GM23248 (cell line): ENCODE data around the gene APMAP. TPM values are rescaled to one million over a fixed set of nuclear protein-coding genes. Genes with fewer than 3 reads are reported as not detected.

Source experiments
- DNase-seq: peaks from one replicate; pipeline ENCODE4 v3.0.0-alpha.2; 2015
- H2AFZ ChIP-seq: fragments of 200-600 bp; sonication (generic); 2 replicates; pipeline ENCODE4 v1.6.1; 2016; ENCODE audit warnings: antibody characterized with exemption
- H3F3A ChIP-seq: fragments of 200-600 bp; sonication (generic); 2 replicates; pipeline ENCODE4 v1.6.1; 2016; ENCODE audit warnings: mild to moderate bottlenecking, antibody characterized with exemption, mixed run types; ENCODE audit not compliant: insufficient read depth
- H3K27ac ChIP-seq: fragments of 200-600 bp; sonication (generic); 2 replicates; pipeline ENCODE4 v1.5.1; 2016; ENCODE audit warnings: mild to moderate bottlenecking
- H3K27me3 ChIP-seq: fragments of 200-600 bp; sonication (generic); replicated peaks from 2 replicates; pipeline ENCODE4 v1.6.1; 2016; ENCODE audit warnings: mild to moderate bottlenecking; ENCODE audit not compliant: insufficient read depth
- H3K36me3 ChIP-seq: fragments of 200-600 bp; sonication (generic); 2 replicates; pipeline ENCODE4 v1.6.1; 2016; ENCODE audit warnings: low read depth, mild to moderate bottlenecking
- H3K4me1 ChIP-seq: fragments of 200-600 bp; sonication (generic); 2 replicates; pipeline ENCODE4 v1.6.1; 2016; ENCODE audit warnings: mild to moderate bottlenecking; ENCODE audit not compliant: insufficient read depth
- H3K4me2 ChIP-seq: fragments of 200-600 bp; sonication (generic); one replicate; pipeline ENCODE4 v1.6.1; 2016; ENCODE audit warnings: mild to moderate bottlenecking; ENCODE audit not compliant: unreplicated experiment
- H3K4me3 ChIP-seq: fragments of 200-600 bp; sonication (generic); 2 replicates; pipeline ENCODE4 v1.5.1; 2016; ENCODE audit warnings: mild to moderate bottlenecking
- H3K79me2 ChIP-seq: fragments of 200-600 bp; sonication (generic); 2 replicates; pipeline ENCODE4 v1.6.1; 2016; ENCODE audit warnings: mild to moderate bottlenecking; ENCODE audit not compliant: insufficient read depth
- H3K9ac ChIP-seq: fragments of 200-600 bp; sonication (generic); 2 replicates; pipeline ENCODE4 v1.6.1; 2016; ENCODE audit warnings: mild to moderate bottlenecking
- H3K9me2 ChIP-seq: fragments of 200-600 bp; sonication (generic); 2 replicates; pipeline ENCODE4 v1.6.1; 2016; ENCODE audit warnings: mixed run types, mild to moderate bottlenecking, moderate library complexity; ENCODE audit not compliant: insufficient read depth
- H3K9me3 ChIP-seq: fragments of 200-600 bp; sonication (generic); one replicate; pipeline ENCODE4 v1.6.1; 2017; ENCODE audit warnings: low read depth
- H4K20me1 ChIP-seq: fragments of 200-600 bp; sonication (generic); 2 replicates; pipeline ENCODE4 v1.6.0; 2016; ENCODE audit not compliant: insufficient read depth
- EZH2 ChIP-seq: fragments of 200-600 bp; sonication (generic); IDR thresholded peaks from 2 replicates; pipeline ENCODE4 v1.6.1; 2018; ENCODE audit warnings: antibody characterized with exemption, mild to moderate bottlenecking; ENCODE audit not compliant: insufficient read depth, poor library complexity, severe bottlenecking
- EZH2phosphoT487 ChIP-seq: fragments of 200-600 bp; sonication (generic); IDR thresholded peaks from 2 replicates; pipeline ENCODE4 v1.6.1; 2018; ENCODE audit warnings: antibody characterized with exemption, moderate library complexity, mild to moderate bottlenecking, low read depth; ENCODE audit not compliant: insufficient read depth
- WGBS, 2 experiments: methylation state at CpG; one replicate each; pipeline ENCODE4 v1.1.6; 2015 to 2017; ENCODE audit warnings: low lambda C conversion rate in 2 of 2, low coverage in 1 of 2; ENCODE audit errors: missing lambda C conversion rate in 2 of 2; 5-methylcytosine and 5-hydroxymethylcytosine counted together
- in situ Hi-C: fragments of 300-500 bp; cut with MboI; formaldehyde crosslinking; loops from 2 replicates; pipeline ENCODE4 v1.15.0; 2020
- polyA plus RNA-seq: library from polyadenylated mRNA; unstranded; fragments of >200 nt; fragmentation: Nextera tagmentation; extraction: Ambion mirVana; gene quantifications from 2 replicates; pipeline ENCODE4 v1.2.1, GENCODE V29; 2016
- total RNA-seq: library from RNA; depleted of rRNA; stranded (reverse); fragments of >200 nt; shearing (Covaris generic); gene quantifications from 2 replicates; pipeline ENCODE4 v1.2.3, GENCODE V29; 2014

APMAP gene
- total and polyA plus RNA-seq, 2 experiments from 2014 or later = 109 to 123 TPM

DNA sequence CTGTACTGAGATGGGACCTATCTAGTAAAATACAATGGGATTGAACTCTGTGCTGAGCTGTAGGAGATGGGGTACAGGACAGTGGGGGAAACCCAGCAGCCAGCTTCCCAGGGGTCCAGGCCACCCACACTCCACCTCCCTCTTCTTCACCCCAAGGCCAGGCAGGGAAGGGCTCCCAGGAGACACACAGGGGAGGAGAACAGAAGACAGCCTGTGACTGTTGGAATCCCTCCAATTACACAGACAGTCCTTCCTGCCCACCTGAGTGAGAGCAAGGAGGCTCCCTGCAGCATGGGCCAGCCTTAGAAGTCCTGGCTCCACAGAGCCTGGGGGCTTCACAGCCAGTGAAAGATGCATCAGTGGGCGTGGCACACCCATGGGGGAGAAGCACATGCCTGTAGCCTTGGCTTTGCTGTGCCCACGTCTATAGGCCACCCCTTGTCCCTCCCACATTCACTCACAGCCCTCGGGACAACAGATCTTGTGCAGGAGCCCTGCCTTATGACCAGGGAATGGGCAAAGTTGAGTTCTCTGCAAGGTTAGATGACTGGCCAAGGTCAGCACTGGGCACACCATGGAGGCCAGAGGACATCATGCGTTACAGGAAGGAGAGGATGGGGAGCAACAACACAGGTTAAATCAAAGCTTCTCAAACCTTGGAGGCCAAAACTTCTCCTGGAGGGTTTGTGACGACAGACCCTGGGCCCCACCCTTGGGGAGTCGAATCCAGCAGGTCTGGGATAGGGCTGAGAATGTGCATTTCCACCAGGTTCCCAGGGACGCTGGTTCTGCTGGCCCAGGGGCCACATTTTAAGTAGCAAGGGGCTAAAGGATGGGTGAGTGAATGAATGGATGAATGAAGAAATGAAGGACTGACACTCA is 55.8 kb downstream of the APMAP start:
- Histone ChIP-seq H3K9ac (no peak overlapping the region), H2AFZ (no peak overlapping the region), H3K4me3 (no peak overlapping the region), H3K36me3 (no peaks in the 10 kb centered on the region), H3K4me2 (no peak overlapping the region), H3K79me2 (no peaks in the 10 kb centered on the region), H3K9me2 (no peaks in the 10 kb centered on the region), H3F3A (no peaks in the 10 kb centered on the region), H3K27me3 (no peaks in the 10 kb centered on the region), H3K9me3 (no peaks in the 10 kb centered on the region), H4K20me1 (no peaks in the 10 kb centered on the region), H3K27ac (no peak overlapping the region), H3K4me1 (no peaks in the 10 kb centered on the region)
- WGBS, 2 experiments = 41 to 44% methylated on average over 7 of the region's 7 CpGs
- TF ChIP-seq EZH2phosphoT487 (no peak), EZH2 (no peak)
- in situ Hi-C loops = no loop called here
- no peak for DNase-seq

DNA sequence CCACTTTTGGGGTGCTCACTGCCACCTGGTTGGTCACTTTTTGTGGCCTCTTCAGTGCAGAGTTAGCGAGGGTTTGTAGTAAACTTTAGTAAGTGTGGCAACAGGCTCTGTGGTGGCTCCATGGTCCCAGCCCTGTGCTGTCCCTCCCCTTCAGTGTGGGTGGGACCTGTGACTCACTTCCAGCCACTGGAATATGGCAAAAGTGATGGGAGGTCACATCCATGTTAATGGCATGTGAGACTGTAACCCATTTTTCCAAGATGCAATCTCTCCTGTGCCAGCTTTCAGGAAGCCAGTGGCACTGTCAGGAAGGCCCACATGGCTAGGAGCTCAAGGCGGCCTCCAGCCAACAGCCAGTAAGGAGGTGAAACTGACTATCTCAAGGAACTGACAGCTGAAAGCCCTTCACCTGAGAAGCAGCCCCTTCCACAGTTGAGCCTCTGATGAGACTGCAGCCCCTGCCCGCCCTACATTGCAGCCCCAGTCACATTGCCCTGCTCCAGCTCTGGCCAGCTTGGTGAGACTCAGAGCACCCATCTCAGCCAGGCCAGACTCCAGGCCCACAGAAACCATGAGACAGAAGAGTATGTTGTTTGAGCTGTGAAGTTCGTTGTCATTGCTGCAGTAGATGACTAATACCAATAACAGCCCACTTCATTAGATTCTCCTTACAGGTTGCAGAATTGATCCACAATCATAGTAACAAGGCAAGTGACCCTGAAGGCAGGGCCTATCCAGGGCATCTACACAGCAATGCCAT is 56.6 kb downstream of the APMAP start:
- in situ Hi-C loops = no loop called here
- no peaks in the 10 kb centered on the region for H3K9me2 ChIP-seq
- no peaks in the 10 kb centered on the region for H3K79me2 ChIP-seq
- WGBS, 2 experiments = 60 to 61% methylated on average over 4 of the region's 4 CpGs
- H3F3A ChIP-seq = no peaks in the 10 kb centered on the region
- no peak for DNase-seq
- H3K9ac ChIP-seq = no peak overlapping the region
- TF ChIP-seq EZH2 = no peak
- TF ChIP-seq EZH2phosphoT487 = no peak
- no peaks in the 10 kb centered on the region for H3K4me1 ChIP-seq
- H3K4me3 ChIP-seq = no peak overlapping the region
- no peaks in the 10 kb centered on the region for H3K27me3 ChIP-seq
- no peak overlapping the region for H2AFZ ChIP-seq
- no peaks in the 10 kb centered on the region for H3K36me3 ChIP-seq
- no peak overlapping the region for H3K4me2 ChIP-seq
- H3K27ac ChIP-seq = no peak overlapping the region
- no peaks in the 10 kb centered on the region for H4K20me1 ChIP-seq
- no peaks in the 10 kb centered on the region for H3K9me3 ChIP-seq

DNA sequence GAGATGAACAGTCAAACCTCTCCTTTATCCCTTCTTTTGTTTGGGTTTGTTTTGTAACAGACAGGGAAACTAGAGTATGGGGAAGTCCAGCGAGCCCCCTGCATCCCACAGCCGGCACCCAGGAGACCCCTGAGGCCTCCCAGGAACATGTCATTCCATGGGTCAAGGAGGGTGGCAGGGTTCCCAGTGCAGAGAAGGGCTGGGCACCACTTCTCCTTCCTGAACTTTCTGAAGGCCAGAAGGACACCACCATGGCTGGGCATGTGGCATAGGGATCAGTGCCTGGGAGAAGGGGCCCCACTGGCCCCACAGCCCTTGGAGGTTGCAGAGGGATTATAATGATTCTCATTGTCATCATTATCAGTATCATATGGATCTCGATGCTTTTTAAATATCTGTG is 57.4 kb downstream of the APMAP start:
- H3K4me2 ChIP-seq = no peak overlapping the region
- no peaks in the 10 kb centered on the region for H4K20me1 ChIP-seq
- in situ Hi-C loops = no loop called here
- H3K36me3 ChIP-seq = no peaks in the 10 kb centered on the region
- TF ChIP-seq EZH2 (no peak), EZH2phosphoT487 (no peak)
- H3K9me2 ChIP-seq = no peaks in the 10 kb centered on the region
- no peak overlapping the region for H2AFZ ChIP-seq
- H3K4me3 ChIP-seq = no peak overlapping the region
- no peaks in the 10 kb centered on the region for H3F3A ChIP-seq
- DNase-seq = no peak
- no peak overlapping the region for H3K27ac ChIP-seq
- no peaks in the 10 kb centered on the region for H3K9me3 ChIP-seq
- H3K79me2 ChIP-seq = no peaks in the 10 kb centered on the region
- H3K9ac ChIP-seq = no peak overlapping the region
- H3K27me3 ChIP-seq = no peaks in the 10 kb centered on the region
- H3K4me1 ChIP-seq = no peaks in the 10 kb centered on the region
- WGBS, 2 experiments = 31 to 43% methylated on average over 3 of the region's 3 CpGs

GRCh38 chr20:24934716-24935115 is 57.8 kb downstream of the APMAP start:
- H3K27me3 ChIP-seq = no peaks in the 10 kb centered on the region
- DNase-seq = no peak
- no peaks in the 10 kb centered on the region for H4K20me1 ChIP-seq
- in situ Hi-C loops = no loop called here
- H3K9ac ChIP-seq = no peak overlapping the region
- 43 to 51% methylated on average over 3 of the region's 3 CpGs for WGBS, 2 experiments
- H3K4me3 ChIP-seq = no peak overlapping the region
- H3K4me1 ChIP-seq = no peaks in the 10 kb centered on the region
- no peak overlapping the region for H3K27ac ChIP-seq
- H3K36me3 ChIP-seq = no peaks in the 10 kb centered on the region
- no peaks in the 10 kb centered on the region for H3K79me2 ChIP-seq
- TF ChIP-seq EZH2 (no peak), EZH2phosphoT487 (no peak)
- H3K9me2 ChIP-seq = no peaks in the 10 kb centered on the region
- no peak overlapping the region for H3K4me2 ChIP-seq
- no peaks in the 10 kb centered on the region for H3F3A ChIP-seq
- no peak overlapping the region for H2AFZ ChIP-seq
- H3K9me3 ChIP-seq = no peaks in the 10 kb centered on the region
